ENCODE data around the gene GGACT.

The GGACT gene

DNA sequence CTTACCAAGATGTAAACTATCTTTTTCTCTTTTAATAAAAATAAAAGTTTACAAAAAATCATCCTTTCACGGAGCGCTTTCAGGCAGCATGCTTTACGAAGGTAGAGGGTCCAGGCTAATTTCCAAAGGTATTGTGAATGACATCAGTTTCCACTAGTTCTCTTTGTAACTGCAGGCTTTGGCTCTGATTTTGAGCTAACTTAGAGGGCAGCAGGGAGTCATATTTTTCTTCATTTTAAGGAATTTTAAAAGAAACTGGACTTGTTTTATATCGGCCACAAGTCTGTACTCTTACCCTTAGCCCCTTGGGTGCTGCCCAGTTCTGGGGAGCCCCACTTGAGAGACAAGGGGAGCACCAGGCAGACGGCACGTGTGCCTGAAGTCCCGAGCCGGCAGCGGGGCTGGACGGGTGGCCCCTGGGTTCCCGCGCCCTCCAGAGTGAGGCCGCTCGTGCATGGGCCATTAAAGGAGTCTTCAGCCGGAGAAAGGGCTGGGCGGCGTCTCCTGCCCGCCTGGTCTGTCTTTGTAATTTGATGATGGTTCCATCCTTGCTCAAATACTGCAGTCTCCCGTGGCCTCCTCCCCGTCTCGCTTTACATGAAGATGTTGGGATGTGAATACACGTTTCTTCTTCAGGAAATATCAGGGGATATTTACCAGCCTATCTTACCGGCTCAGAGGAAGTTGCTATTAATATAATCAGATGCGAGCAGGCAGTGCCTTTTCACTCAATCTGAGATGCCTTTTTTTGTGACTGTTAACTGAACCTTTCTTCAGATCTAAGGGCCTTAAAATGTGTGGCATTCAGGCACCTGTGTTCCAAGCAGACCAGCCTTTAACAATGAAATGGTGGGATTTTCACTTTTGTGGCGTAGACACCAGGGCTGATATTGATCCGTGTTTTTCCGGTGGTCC lies 67.4 kb downstream of the GGACT start:
- Histone ChIP-seq H3K27ac (ENCODE audit: low read length) (no peak overlapping the region), H2AFZ (ENCODE audit: low read depth, low read length) (no peak overlapping the region), H3K4me3 (ENCODE audit: low read length) (peak overlapping the region; percentile 73), H3K4me1 (ENCODE audit: low read length) (peaks cover 39% of the 10 kb centered on the region), H3K36me3 (replicated peaks; ENCODE audit: low read depth, low read length) (no peaks in the 10 kb centered on the region), H4K20me1 (ENCODE audit: insufficient read depth, low read length) (no peaks in the 10 kb centered on the region), H3K79me2 (ENCODE audit: low read length) (no peaks in the 10 kb centered on the region), H3K9ac (ENCODE audit: low read length) (0 out of 2 replicates have a peak overlapping the region, but pooled peaks have one; percentile 20), H3K27me3 (ENCODE audit: low read depth, low read length) (peaks cover 4% of the 10 kb centered on the region; the same call in 1 of the 2 replicates), H3K4me2 (ENCODE audit: low read length) (peak overlapping the region; percentile 82), H3K9me3 (ENCODE audit: insufficient read depth, low read length) (no peaks in the 10 kb centered on the region)
- TF ChIP-seq CTCF (IDR thresholded peaks at IDR 0.05; ENCODE audit: low read depth, low read length), result no peak
- TF ChIP-seq EZH2phosphoT487 (IDR thresholded peaks at IDR 0.05; ENCODE audit: low read depth), result no peak

GRCh38 chr13:100519626-100520025 lies 69.0 kb downstream of the GGACT start:
- peaks cover 35% of the 10 kb centered on the region for H3K4me1 ChIP-seq (ENCODE audit: low read length)
- H3K9me3 ChIP-seq (ENCODE audit: insufficient read depth, low read length), result no peaks in the 10 kb centered on the region
- no peaks in the 10 kb centered on the region for H3K36me3 ChIP-seq (replicated peaks; ENCODE audit: low read depth, low read length)
- H3K27me3 ChIP-seq (ENCODE audit: low read depth, low read length), result peaks cover 4% of the 10 kb centered on the region; the same call in 1 of the 2 replicates
- no peak overlapping the region for H2AFZ ChIP-seq (ENCODE audit: low read depth, low read length)
- no peaks in the 10 kb centered on the region for H4K20me1 ChIP-seq (ENCODE audit: insufficient read depth, low read length)
- no peak overlapping the region for H3K9ac ChIP-seq (ENCODE audit: low read length)
- H3K4me2 ChIP-seq (ENCODE audit: low read length), result no peak overlapping the region
- H3K79me2 ChIP-seq (ENCODE audit: low read length), result no peaks in the 10 kb centered on the region
- TF ChIP-seq CTCF (IDR thresholded peaks at IDR 0.05; ENCODE audit: low read depth, low read length) (no peak), EZH2phosphoT487 (IDR thresholded peaks at IDR 0.05; ENCODE audit: low read depth) (no peak)
- H3K27ac ChIP-seq (ENCODE audit: low read length), result no peak overlapping the region
- no peak overlapping the region for H3K4me3 ChIP-seq (ENCODE audit: low read length)

DNA sequence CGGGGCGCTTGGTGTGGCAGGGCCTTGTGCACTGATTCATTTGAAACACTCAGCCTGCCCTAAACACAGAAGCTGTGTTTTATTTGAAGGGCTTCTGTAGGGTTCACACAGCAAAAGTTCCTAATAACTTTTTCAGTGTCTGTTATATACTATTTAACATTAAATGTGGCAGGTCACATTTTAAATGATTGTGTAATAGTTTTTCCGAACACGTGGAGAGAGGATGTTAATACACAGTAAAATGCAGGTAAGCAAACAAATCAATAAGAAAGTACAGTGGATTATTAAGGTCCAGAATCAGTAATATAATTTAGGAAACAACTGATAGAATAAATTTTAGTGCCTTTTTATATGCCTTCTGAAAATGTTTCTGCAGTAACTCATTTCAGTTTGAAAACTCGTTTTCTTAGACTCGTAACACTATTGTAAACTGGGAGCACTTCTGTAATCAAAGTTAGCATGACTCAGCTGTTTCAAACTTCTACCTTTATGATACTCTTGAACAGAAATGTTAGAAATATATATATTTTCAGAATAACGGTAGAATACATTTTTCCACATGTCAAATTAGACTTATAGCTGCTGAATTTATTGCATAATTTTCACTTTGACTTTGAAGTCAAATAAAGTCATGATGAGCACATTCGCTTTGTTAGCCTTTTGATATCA lies 70.1 kb downstream of the GGACT start:
- Histone ChIP-seq H3K79me2 (ENCODE audit: low read length) (no peaks in the 10 kb centered on the region), H4K20me1 (ENCODE audit: insufficient read depth, low read length) (no peaks in the 10 kb centered on the region), H2AFZ (ENCODE audit: low read depth, low read length) (no peak overlapping the region), H3K27me3 (ENCODE audit: low read depth, low read length) (peaks cover 4% of the 10 kb centered on the region; the same call in 1 of the 2 replicates), H3K4me1 (ENCODE audit: low read length) (peaks cover 38% of the 10 kb centered on the region), H3K36me3 (replicated peaks; ENCODE audit: low read depth, low read length) (no peaks in the 10 kb centered on the region), H3K27ac (ENCODE audit: low read length) (no peak overlapping the region), H3K9me3 (ENCODE audit: insufficient read depth, low read length) (no peaks in the 10 kb centered on the region), H3K4me2 (ENCODE audit: low read length) (no peak overlapping the region; the same call in 1 of the 2 replicates), H3K4me3 (ENCODE audit: low read length) (no peak overlapping the region), H3K9ac (ENCODE audit: low read length) (no peak overlapping the region)
- TF ChIP-seq EZH2phosphoT487 (IDR thresholded peaks at IDR 0.05; ENCODE audit: low read depth) (no peak), CTCF (IDR thresholded peaks at IDR 0.05; ENCODE audit: low read depth, low read length) (no peak)

- Histone ChIP-seq H3K79me2 (ENCODE audit: low read length) (no peaks in the 10 kb centered on the region), H3K36me3 (replicated peaks; ENCODE audit: low read depth, low read length) (no peaks in the 10 kb centered on the region), H3K9me3 (ENCODE audit: insufficient read depth, low read length) (no peaks in the 10 kb centered on the region), H3K4me1 (ENCODE audit: low read length) (peaks cover 38% of the 10 kb centered on the region), H3K4me2 (ENCODE audit: low read length) (peak overlapping the region; percentile 89), H3K27me3 (ENCODE audit: low read depth, low read length) (peaks cover 4% of the 10 kb centered on the region; the same call in 1 of the 2 replicates), H4K20me1 (ENCODE audit: insufficient read depth, low read length) (no peaks in the 10 kb centered on the region), H2AFZ (ENCODE audit: low read depth, low read length) (no peak overlapping the region), H3K4me3 (ENCODE audit: low read length) (peak overlapping the region; percentile 67), H3K9ac (ENCODE audit: low read length) (peak overlapping the region; percentile 9; the same call in 1 of the 2 replicates), H3K27ac (ENCODE audit: low read length) (no peak overlapping the region)
- no peak for TF ChIP-seq EZH2phosphoT487 (IDR thresholded peaks at IDR 0.05; ENCODE audit: low read depth)
- TF ChIP-seq CTCF (IDR thresholded peaks at IDR 0.05; ENCODE audit: low read depth, low read length), result no peak
These were observed 70.9 kb downstream of the GGACT start for GRCh38 chr13:100517728-100518127.

All from OCI-LY3 (cell line).